ENCODE measurements around the gene SRD5A1.

SRD5A1 gene

GRCh38 chr5:6699357-6699756 is 66.1 kb downstream of the SRD5A1 start:
- no peak overlapping the region for H3K4me3 ChIP-seq (ENCODE audit: control insufficient read depth, low read depth, low read length)
- no peak for DNase-seq (ENCODE audit: low read depth)

GRCh38 chr5:6700074-6700684 is 66.9 kb downstream of the SRD5A1 start:
- no peak for TF ChIP-seq CTCF (conservative IDR thresholded peaks at IDR 0.05; ENCODE audit: control insufficient read depth, insufficient read depth, low read depth, low read length)
- no peak overlapping the region for H3K4me3 ChIP-seq (ENCODE audit: control insufficient read depth, low read depth, low read length)
- no peak for DNase-seq (ENCODE audit: low read depth)

More at GRCh38 chr5:6699357-6699756, 66.1 kb downstream of the SRD5A1 start:
- no peak for TF ChIP-seq CTCF (conservative IDR thresholded peaks at IDR 0.05; ENCODE audit: control insufficient read depth, insufficient read depth, low read depth, low read length)

GRCh38 chr5:6700685-6701355 is 67.6 kb downstream of the SRD5A1 start:
- TF ChIP-seq CTCF (conservative IDR thresholded peaks at IDR 0.05; ENCODE audit: control insufficient read depth, insufficient read depth, low read depth, low read length) = no peak
- H3K4me3 ChIP-seq (ENCODE audit: control insufficient read depth, low read depth, low read length) = no peak overlapping the region
- DNase-seq (ENCODE audit: low read depth) = no peak

GRCh38 chr5:6701491-6701890 is 68.3 kb downstream of the SRD5A1 start:
- DNase-seq (ENCODE audit: low read depth) = no peak
- no peak for TF ChIP-seq CTCF (conservative IDR thresholded peaks at IDR 0.05; ENCODE audit: control insufficient read depth, insufficient read depth, low read depth, low read length)

GRCh38 chr5:6702633-6703032 is 69.4 kb downstream of the SRD5A1 start:
- no peak overlapping the region for H3K4me3 ChIP-seq (ENCODE audit: control insufficient read depth, low read depth, low read length)
- no peak for TF ChIP-seq CTCF (conservative IDR thresholded peaks at IDR 0.05; ENCODE audit: control insufficient read depth, insufficient read depth, low read depth, low read length)

More at GRCh38 chr5:6701491-6701890, 68.3 kb downstream of the SRD5A1 start:
- H3K4me3 ChIP-seq (ENCODE audit: control insufficient read depth, low read depth, low read length) = no peak overlapping the region

GRCh38 chr5:6703806-6704205 is 70.6 kb downstream of the SRD5A1 start:
- no peak for TF ChIP-seq CTCF (conservative IDR thresholded peaks at IDR 0.05; ENCODE audit: control insufficient read depth, insufficient read depth, low read depth, low read length)
- no peak overlapping the region for H3K4me3 ChIP-seq (ENCODE audit: control insufficient read depth, low read depth, low read length)
- peak; percentile 36 for DNase-seq (ENCODE audit: low read depth)

More at GRCh38 chr5:6702633-6703032, 69.4 kb downstream of the SRD5A1 start:
- DNase-seq (ENCODE audit: low read depth) = no peak

All from fibroblast of mammary gland (primary cell).